Activated CD8-positive, alpha-beta memory T cell treated with anti-CD3 and anti-CD28 coated beads, Interleukin-2, amount 50 U/mL, for 4 hours (primary cell): ENCODE measurements around the gene KIF9.
"Not testable (repeated sequence)": the region's sequence is repeated elsewhere in the genome, so short reads cannot be mapped to it uniquely, and the experiment has no call there.

Experiments
- DNase-seq: peaks from one replicate; pipeline ENCODE4 v3.0.0-alpha.2; 2020

KIF9 gene

DNA sequence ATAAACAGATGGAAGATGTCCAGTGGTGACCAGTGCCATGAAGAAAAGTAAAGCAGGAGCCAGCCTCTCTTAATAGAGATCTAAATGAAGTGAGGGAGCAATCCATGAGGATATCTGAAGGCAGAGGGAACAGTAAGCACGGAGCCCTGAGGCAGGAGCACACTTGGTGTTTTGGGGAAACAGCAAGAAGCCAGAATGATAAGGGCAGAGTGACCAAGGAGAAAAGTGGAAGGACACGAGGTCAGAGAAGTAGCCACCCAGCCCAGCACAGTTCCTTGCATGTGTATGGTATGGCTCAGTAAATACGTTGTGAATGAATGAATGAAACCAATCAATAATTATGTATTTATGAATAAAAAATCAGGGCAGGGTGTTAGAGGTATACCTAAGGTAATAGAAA is 11.8 kb upstream of the KIF9 start:
- DNase-seq: no peak

GRCh38 chr3:47293822-47294221 is 11.2 kb upstream of the KIF9 start:
- no peak for DNase-seq

GRCh38 chr3:47291754-47292420 is 9.3 kb upstream of the KIF9 start:
- not testable (repeated sequence) for DNase-seq

GRCh38 chr3:47291158-47291753 is 8.7 kb upstream of the KIF9 start:
- DNase-seq: no peak

DNA sequence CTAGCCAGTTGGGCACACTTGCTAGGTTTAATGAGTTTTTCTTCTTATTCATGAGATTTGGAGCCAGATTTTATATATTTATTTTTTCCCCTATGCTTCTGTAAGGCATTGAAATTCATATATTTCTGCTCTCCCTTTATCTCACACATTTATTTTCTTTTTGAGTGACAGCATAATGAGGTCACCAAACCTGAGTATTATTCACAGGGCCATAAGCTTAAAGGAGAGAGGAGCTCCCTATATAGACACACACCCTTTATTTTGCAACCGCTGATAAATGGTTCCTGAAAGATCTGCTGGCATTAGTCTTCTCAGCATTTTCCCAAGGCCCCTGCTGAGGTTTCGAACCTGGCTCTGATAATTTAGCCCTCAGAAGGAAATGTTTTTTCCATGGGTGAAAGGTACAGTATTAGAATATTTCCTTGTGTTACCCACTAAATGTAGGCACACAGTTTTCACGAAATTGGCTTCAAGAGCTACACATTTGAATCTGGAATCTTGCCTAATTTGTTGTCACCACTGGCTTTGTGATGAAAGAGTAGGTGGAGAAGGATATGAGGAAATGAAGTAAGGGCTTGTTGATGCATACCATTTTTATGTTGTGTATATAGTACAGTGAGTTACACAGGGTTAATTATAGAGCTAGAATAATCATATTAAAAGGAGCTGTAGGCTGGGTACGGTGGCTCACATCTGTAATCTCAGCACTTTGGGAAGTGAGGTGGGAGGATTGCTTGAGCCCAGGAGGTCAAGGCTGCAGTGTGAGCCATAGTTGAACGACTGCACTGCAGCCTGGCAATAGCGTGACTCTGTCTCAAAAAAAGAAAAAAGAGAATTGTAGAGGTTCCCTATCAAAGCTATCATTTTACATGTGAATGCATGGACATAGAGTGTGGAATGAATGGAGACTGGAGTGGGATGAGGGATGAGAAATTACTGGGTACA is 6.6 kb upstream of the KIF9 start:
- no peak for DNase-seq

- DNase-seq: peak; percentile 16
These were observed 1.2 kb upstream of the KIF9 start for GRCh38 chr3:47283591-47284364.

DNA sequence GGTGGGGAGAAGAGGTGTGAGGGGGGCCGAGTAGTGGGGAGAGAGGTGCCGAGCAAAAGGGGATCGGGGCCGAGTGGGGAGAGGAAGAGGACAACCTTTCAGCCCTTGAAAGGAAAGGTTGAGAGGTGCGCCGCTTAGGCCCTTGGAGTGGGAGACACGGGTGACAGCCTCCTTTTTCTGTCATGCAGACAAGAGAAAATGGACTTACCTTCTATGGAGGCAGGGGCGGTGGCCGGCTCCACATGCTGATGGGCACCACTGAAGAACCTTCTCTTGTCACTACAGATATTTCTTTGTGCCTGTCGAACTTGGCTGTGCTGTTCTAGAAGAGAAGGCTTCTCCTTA is 566 bp upstream of the KIF9 start:
- DNase-seq: peak; percentile 28

GRCh38 chr3:47280519-47280918 is 2.1 kb downstream of the KIF9 start:
- DNase-seq: no peak

DNA sequence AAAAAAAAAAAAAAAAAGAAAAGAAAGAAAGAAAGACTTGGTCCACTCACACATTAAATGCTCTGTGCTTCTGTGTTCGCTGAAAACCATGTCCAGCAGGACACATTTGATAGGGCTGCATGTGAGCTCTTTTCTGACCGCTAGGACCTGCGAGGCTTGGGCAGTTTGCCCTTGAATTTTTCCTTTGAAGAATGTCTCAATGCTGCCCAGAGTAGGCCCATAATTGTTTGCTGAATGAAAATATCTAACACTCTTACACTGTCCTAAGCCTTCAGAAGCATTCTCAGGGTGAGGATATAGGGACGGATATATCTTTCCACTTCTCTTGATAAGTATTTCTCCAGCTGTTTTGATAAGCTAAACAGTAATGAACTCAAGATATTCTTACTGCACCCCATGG is 6.0 kb downstream of the KIF9 start:
- DNase-seq: no peak

DNA sequence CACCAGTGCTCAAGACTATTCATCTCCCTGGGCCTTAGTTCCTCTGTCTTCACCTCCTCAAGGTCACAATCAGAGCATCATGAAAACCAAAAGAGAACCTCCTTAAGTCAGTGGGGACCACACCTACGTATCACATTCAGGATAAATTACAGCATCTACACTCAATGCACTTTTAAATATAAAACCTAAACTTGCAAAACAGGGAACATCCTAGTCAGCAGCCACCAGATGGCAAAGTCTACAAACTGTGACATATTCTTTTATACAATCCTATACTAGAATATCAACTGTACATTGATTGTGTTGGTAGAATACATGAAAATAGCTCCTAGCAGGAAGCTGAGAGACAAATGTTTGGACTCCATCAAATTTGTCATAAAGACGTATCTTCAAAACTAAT is 7.9 kb downstream of the KIF9 start:
- DNase-seq: no peak

- DNase-seq: no peak
These were observed 9.0 kb downstream of the KIF9 start for GRCh38 chr3:47273564-47273963.

- DNase-seq: no peak
These were observed 12.1 kb downstream of the KIF9 start for GRCh38 chr3:47270526-47270925.

- DNase-seq: no peak
These were observed 15.1 kb downstream of the KIF9 start for GRCh38 chr3:47267490-47267824.

DNA sequence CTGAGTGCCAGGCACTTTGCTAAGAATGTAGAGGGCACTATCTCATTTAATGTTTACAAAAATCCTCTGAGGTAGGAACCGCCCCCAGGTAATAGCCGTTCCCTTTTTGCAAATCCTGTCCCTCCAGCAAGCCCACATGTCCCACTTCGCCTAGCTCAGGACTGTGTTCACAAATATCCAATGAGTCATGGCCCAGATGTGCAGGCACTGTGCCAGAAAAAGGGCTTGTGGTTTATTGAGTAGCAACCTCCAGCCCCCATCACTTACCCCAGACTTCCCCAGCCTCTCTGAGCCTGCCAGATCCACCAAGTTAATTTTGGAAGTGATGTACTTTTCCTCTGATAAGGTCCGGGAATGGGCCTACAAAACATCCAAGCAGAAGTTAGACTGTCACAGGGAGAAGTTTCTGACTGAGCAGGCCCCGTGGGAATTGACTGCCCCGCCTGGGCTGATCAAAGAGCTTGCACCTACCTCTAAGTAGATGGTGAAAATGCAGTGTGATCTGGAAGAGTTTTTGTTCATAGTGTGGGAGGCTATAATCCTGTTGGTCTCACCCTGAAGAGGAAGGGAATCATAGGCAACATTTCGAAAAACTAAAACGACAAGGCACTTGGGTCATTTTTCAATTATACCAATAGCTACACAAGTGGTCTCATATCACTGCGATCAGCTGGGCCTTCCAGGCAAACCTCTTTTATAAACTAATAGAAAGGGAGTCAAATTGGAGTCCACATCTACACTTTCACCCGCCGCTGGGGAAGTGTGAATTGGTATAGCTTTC is 15.7 kb downstream of the KIF9 start:
- peak; percentile 58 for DNase-seq

- DNase-seq: no peak
These were observed 16.7 kb downstream of the KIF9 start for GRCh38 chr3:47265725-47266428.

GRCh38 chr3:47265008-47265407 is 17.6 kb downstream of the KIF9 start:
- DNase-seq: no peak

GRCh38 chr3:47261301-47261700 is 21.3 kb downstream of the KIF9 start:
- no peak for DNase-seq

- no peak for DNase-seq
These were observed 22.0 kb downstream of the KIF9 start for GRCh38 chr3:47260605-47261004.

GRCh38 chr3:47259114-47259513 is 23.5 kb downstream of the KIF9 start:
- no peak for DNase-seq

GRCh38 chr3:47256331-47256730 is 26.3 kb downstream of the KIF9 start:
- not testable (repeated sequence) for DNase-seq

- no peak for DNase-seq
These were observed 30.9 kb downstream of the KIF9 start for GRCh38 chr3:47251689-47252088.

DNA sequence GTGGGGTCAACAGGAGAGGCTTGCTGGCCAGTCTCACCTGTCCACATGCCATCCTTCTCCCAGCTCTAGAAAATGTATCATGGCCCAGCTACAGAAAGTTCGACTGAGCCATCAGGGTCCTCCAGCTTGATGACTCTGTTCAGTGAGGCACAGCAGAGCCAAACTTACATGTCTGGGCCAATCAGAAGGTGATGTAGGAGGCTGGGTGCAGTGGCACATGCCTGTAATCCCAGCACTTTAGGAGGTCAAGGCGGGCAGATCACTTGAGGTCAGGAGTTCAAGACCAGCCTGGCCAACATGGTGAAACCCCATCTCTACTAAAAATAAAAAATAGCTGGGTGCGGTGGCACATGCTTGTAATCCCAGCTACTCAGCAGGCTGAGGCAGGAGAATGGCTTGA is 31.5 kb downstream of the KIF9 start:
- not testable (repeated sequence) for DNase-seq
